ENCODE results near the gene SEPTIN3.
A peak's percentile ranks its signal among the peaks of the same experiment; 100 is the strongest.

SEPTIN3 gene

GRCh38 chr22:41963453-41964111 lies 5.7 kb upstream of the SEPTIN3 start:
- no peak overlapping the region for H3K4me3 ChIP-seq (ENCODE audit: low read depth, low read length)
- no peak for DNase-seq (ENCODE audit: low read depth, low spot score)
- ChIA-PET POLR2A (no interaction called here), CTCF (interaction anchor here (0.8 to 7.4 kb wide), 8 partner anchors 8 to 510 kb away, joined by 3 to 36 read pairs (median 4); no protein-coding TSS in a partner anchor)
- TF ChIP-seq CTCF (IDR thresholded peaks at IDR 0.05; ENCODE audit: insufficient read depth, low read length, missing control alignments) = no peak

- POLR2A ChIA-PET = no interaction called here
- CTCF ChIA-PET = interaction anchor here (1.1 to 7.4 kb wide), 7 partner anchors 7 to 510 kb away, joined by 3 to 36 read pairs (median 4); no protein-coding TSS in a partner anchor
Observed at GRCh38 chr22:41964112-41964491, 5.1 kb upstream of the SEPTIN3 start.

GRCh38 chr22:41966225-41966606 lies 3.0 kb upstream of the SEPTIN3 start:
- H3K4me3 ChIP-seq (ENCODE audit: low read depth, low read length) = no peak overlapping the region
- ChIA-PET POLR2A (no interaction called here), CTCF (interaction anchor here (0.8 to 7.4 kb wide), 15 partner anchors 9 to 508 kb away, joined by 3 to 52 read pairs (median 5); partner anchors contain the start of gene NDUFA6)
- no peak for DNase-seq (ENCODE audit: low read depth, low spot score)
- no peak for TF ChIP-seq CTCF (IDR thresholded peaks at IDR 0.05; ENCODE audit: insufficient read depth, low read length, missing control alignments)

More at GRCh38 chr22:41964112-41964491, 5.1 kb upstream of the SEPTIN3 start:
- no peak overlapping the region for H3K4me3 ChIP-seq (ENCODE audit: low read depth, low read length)
- DNase-seq (ENCODE audit: low read depth, low spot score) = no peak
- TF ChIP-seq CTCF (IDR thresholded peaks at IDR 0.05; ENCODE audit: insufficient read depth, low read length, missing control alignments) = no peak

GRCh38 chr22:41966607-41967240 lies 2.5 kb upstream of the SEPTIN3 start:
- POLR2A ChIA-PET = no interaction called here
- DNase-seq (ENCODE audit: low read depth, low spot score) = peak; percentile 63
- no peak for TF ChIP-seq CTCF (IDR thresholded peaks at IDR 0.05; ENCODE audit: insufficient read depth, low read length, missing control alignments)
- CTCF ChIA-PET = interaction anchor here (0.7 to 7.4 kb wide), 23 partner anchors 10 to 507 kb away, joined by 3 to 52 read pairs (median 5); partner anchors contain the start of genes NAGA and NDUFA6
- no peak overlapping the region for H3K4me3 ChIP-seq (ENCODE audit: low read depth, low read length)

GRCh38 chr22:41968601-41969000 lies 642 bp upstream of the SEPTIN3 start:
- H3K4me3 ChIP-seq (ENCODE audit: low read depth, low read length) = no peak overlapping the region
- no peak for DNase-seq (ENCODE audit: low read depth, low spot score)
- POLR2A ChIA-PET = no interaction called here
- TF ChIP-seq CTCF (IDR thresholded peaks at IDR 0.05; ENCODE audit: insufficient read depth, low read length, missing control alignments) = no peak
- CTCF ChIA-PET = interaction anchor here (1.3 to 7.4 kb wide), 6 partner anchors 22 to 505 kb away, joined by 3 to 52 read pairs (median 24); partner anchors contain the start of genes CENPM and NDUFA6

- DNase-seq (ENCODE audit: low read depth, low spot score) = no peak
- TF ChIP-seq CTCF (IDR thresholded peaks at IDR 0.05; ENCODE audit: insufficient read depth, low read length, missing control alignments) = no peak
- CTCF ChIA-PET = interaction anchor here (0.7 to 7.4 kb wide), 7 partner anchors 30 to 503 kb away, joined by 3 to 52 read pairs (median 3); no protein-coding TSS in a partner anchor
- POLR2A ChIA-PET = no interaction called here
- H3K4me3 ChIP-seq (ENCODE audit: low read depth, low read length) = no peak overlapping the region
Observed at GRCh38 chr22:41970601-41971000, 1.4 kb downstream of the SEPTIN3 start.
